ENCODE measurements around the gene MATK. TPM values are rescaled to one million over a fixed set of nuclear protein-coding genes. Genes with fewer than 3 reads are reported as not detected.

MATK gene
- total and polyA plus RNA-seq, 2 donors (not counting 1 experiment from before 2014, with no cell fraction given): 1.3 to 8.2 TPM

DNA sequence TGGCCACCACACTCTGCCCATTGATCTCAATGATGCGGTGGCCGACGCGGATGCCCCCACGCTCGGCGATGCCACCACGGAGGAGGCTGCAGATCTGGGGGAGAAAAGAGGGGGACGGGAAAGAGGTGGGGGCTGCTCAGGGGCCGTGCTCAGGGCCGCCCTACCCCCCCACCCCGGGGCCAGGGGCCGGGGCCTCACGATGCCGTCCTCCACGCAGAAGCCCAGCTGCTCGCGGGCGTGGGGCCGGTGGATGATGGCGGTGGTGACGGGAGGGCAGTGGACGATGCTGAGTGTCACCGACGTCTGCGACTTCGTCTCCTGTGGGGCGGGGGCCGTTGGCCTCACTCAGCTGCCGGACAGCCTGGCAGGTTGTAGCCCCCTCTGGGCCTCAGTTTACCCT, 34.9 kb downstream of the MATK start:
- no peak overlapping the region for H3K4me3 Mint-ChIP-seq
- Histone ChIP-seq H3K9me3 (ENCODE audit: control extremely low read depth in 1 of 3, control insufficient read depth in 2 of 3, insufficient read depth in 1 of 3, low read length in 2 of 3) (peaks cover 0 to 6% (median 0%) of the 10 kb centered on the region in 3 donors), H3K4me1 (ENCODE audit: control insufficient read depth in 2 of 2, insufficient read depth in 2 of 2, low read length in 2 of 2) (no peaks in the 10 kb centered on the region), H3K79me2 (ENCODE audit: control insufficient read depth, insufficient read depth, low read length) (peaks cover 12% of the 10 kb centered on the region), H3K4me3 (ENCODE audit: control extremely low read depth in 1 of 5, extremely low read depth in 1 of 5, insufficient read depth in 1 of 5, low read depth in 2 of 5, low read length in 4 of 5) (no peak overlapping the region), H4K20me1 (ENCODE audit: control insufficient read depth, insufficient read depth, low read length, poor library complexity, severe bottlenecking) (peaks cover 32% of the 10 kb centered on the region), H3K9ac (ENCODE audit: low read length) (no peak overlapping the region), H3K27me3 (replicated peaks in 1 of 4; ENCODE audit: control extremely low read depth in 1 of 4, control insufficient read depth in 3 of 4, insufficient read depth in 4 of 4, low read length in 3 of 4) (no peaks in the 10 kb centered on the region), H2AFZ (ENCODE audit: insufficient read depth, low read depth, low read length, poor library complexity, severe bottlenecking) (no peak overlapping the region), H3K36me3 (replicated peaks in 1 of 2; ENCODE audit: control extremely low read depth in 1 of 2, control insufficient read depth in 1 of 2, extremely low read depth in 1 of 2, insufficient read depth in 2 of 2, low read length in 1 of 2) (peaks cover 1 to 32% of the 10 kb centered on the region in 2 experiments), H3K27ac (ENCODE audit: low read length in 2 of 2) (no peak overlapping the region), H3K4me2 (replicated peaks; ENCODE audit: low read depth, low read length, poor library complexity, severe bottlenecking) (no peak overlapping the region)
- ChIA-PET POLR2A (no interaction called here), CTCF (no interaction called here)
- peaks cover 5% of the 10 kb centered on the region for H3K4me1 Mint-ChIP-seq
- 97% methylated on average over 25 of the region's 30 CpGs for WGBS (ENCODE audit: insufficient coverage)
- DNase-seq (no peak), ATAC-seq (ENCODE audit: low read depth) (no peak)
- intact Hi-C loops (cut with micrococcal nuclease): no loop called here
- H3K27ac Mint-ChIP-seq: no peak overlapping the region
- TF ChIP-seq EZH2 (IDR thresholded peaks at IDR 0.05; ENCODE audit: borderline replicate concordance, insufficient read depth, low read depth, low read length, poor library complexity, severe bottlenecking): no peak
- TF ChIP-seq CTCF (IDR thresholded peaks at IDR 0.05): no peak
- no peaks in the 10 kb centered on the region for H3K27me3 Mint-ChIP-seq
- no peaks in the 10 kb centered on the region for H3K9me3 Mint-ChIP-seq (ENCODE audit: insufficient read depth)

DNA sequence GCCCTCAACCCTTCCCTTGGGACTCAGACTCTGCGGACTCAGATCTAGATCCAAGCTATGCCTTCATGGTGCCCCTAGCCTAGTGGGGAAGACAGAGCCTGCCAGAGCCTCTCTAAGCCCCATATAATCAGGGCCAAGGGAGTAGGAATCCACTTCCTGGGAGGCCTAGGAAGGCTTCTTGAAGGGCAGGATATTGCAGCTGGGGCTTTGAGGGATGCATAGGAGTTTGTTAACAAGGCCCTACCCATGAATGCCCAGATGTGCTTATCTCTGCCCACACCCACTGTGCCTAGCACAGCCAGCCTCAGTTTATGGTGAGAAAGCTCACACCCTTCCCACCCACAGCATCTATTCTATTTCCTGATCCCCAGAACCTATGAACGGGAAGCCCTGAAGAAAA, 36.0 kb downstream of the MATK start:
- H3K79me2 ChIP-seq (ENCODE audit: control insufficient read depth, insufficient read depth, low read length): peaks cover 5% of the 10 kb centered on the region
- H3K9ac ChIP-seq (ENCODE audit: low read length): no peak overlapping the region
- H4K20me1 ChIP-seq (ENCODE audit: control insufficient read depth, insufficient read depth, low read length, poor library complexity, severe bottlenecking): peaks cover 27% of the 10 kb centered on the region
- no peak for TF ChIP-seq EZH2 (IDR thresholded peaks at IDR 0.05; ENCODE audit: borderline replicate concordance, insufficient read depth, low read depth, low read length, poor library complexity, severe bottlenecking)
- TF ChIP-seq CTCF (IDR thresholded peaks at IDR 0.05): no peak
- no peaks in the 10 kb centered on the region for H3K9me3 Mint-ChIP-seq (ENCODE audit: insufficient read depth)
- intact Hi-C loops (cut with micrococcal nuclease): no loop called here
- no peak overlapping the region for H3K4me3 Mint-ChIP-seq
- 93% methylated on average over 2 of the region's 2 CpGs for WGBS (ENCODE audit: insufficient coverage)
- H3K27me3 Mint-ChIP-seq: no peaks in the 10 kb centered on the region
- ATAC-seq (ENCODE audit: low read depth): no peak
- H3K4me1 ChIP-seq (ENCODE audit: control insufficient read depth in 2 of 2, insufficient read depth in 2 of 2, low read length in 2 of 2): no peaks in the 10 kb centered on the region
- H3K27me3 ChIP-seq (replicated peaks in 1 of 4; ENCODE audit: control extremely low read depth in 1 of 4, control insufficient read depth in 3 of 4, insufficient read depth in 4 of 4, low read length in 3 of 4): no peaks in the 10 kb centered on the region
- H3K36me3 ChIP-seq (replicated peaks in 1 of 2; ENCODE audit: control extremely low read depth in 1 of 2, control insufficient read depth in 1 of 2, extremely low read depth in 1 of 2, insufficient read depth in 2 of 2, low read length in 1 of 2): peaks cover 1 to 32% of the 10 kb centered on the region in 2 experiments
- DNase-seq: no peak
- no peak overlapping the region for H3K27ac ChIP-seq (ENCODE audit: low read length in 2 of 2)
- H3K9me3 ChIP-seq (ENCODE audit: control extremely low read depth in 1 of 3, control insufficient read depth in 2 of 3, insufficient read depth in 1 of 3, low read length in 2 of 3): peaks cover 0 to 6% (median 0%) of the 10 kb centered on the region in 3 donors
- H3K27ac Mint-ChIP-seq: no peak overlapping the region
- H3K4me2 ChIP-seq (replicated peaks; ENCODE audit: low read depth, low read length, poor library complexity, severe bottlenecking): no peak overlapping the region
- no peak overlapping the region for H3K4me3 ChIP-seq (ENCODE audit: control extremely low read depth in 1 of 5, extremely low read depth in 1 of 5, insufficient read depth in 1 of 5, low read depth in 2 of 5, low read length in 4 of 5)
- peaks cover 5% of the 10 kb centered on the region for H3K4me1 Mint-ChIP-seq
- CTCF ChIA-PET: no interaction called here
- POLR2A ChIA-PET: no interaction called here
- H2AFZ ChIP-seq (ENCODE audit: insufficient read depth, low read depth, low read length, poor library complexity, severe bottlenecking): no peak overlapping the region

Data from B cell (primary cell).